HL-60/S4 (cell line): ENCODE measurements around the gene PRKX.
"Not testable (repeated sequence)": the region's sequence is repeated elsewhere in the genome, so short reads cannot be mapped to it uniquely, and the experiment has no call there.

Source experiments
- in situ Hi-C: fragments of 300-500 bp; cut with MboI; formaldehyde crosslinking; loops from 2 replicates; pipeline ENCODE4 v1.14.3; 2022; ENCODE audit warnings: low sequenced_read_pairs

PRKX gene

GRCh38 chrX:3663576-3664250 lies 49.7 kb downstream of the PRKX start:
- in situ Hi-C loops = not testable (repeated sequence)

- in situ Hi-C loops = no loop called here
These were observed 53.7 kb downstream of the PRKX start for GRCh38 chrX:3659761-3660160.

GRCh38 chrX:3655181-3655580 lies 58.3 kb downstream of the PRKX start:
- in situ Hi-C loops = no loop called here

GRCh38 chrX:3653111-3653510 lies 60.3 kb downstream of the PRKX start:
- in situ Hi-C loops = no loop called here

- in situ Hi-C loops = no loop called here
These were observed 62.2 kb downstream of the PRKX start for GRCh38 chrX:3651277-3651676.

- in situ Hi-C loops = no loop called here
These were observed 65.4 kb downstream of the PRKX start for GRCh38 chrX:3648084-3648483.

GRCh38 chrX:3639858-3640631 lies 73.4 kb downstream of the PRKX start:
- in situ Hi-C loops = not testable (repeated sequence)

- in situ Hi-C loops = no loop called here
These were observed 74.2 kb downstream of the PRKX start for GRCh38 chrX:3639236-3639635.

- in situ Hi-C loops = no loop called here
These were observed 75.1 kb downstream of the PRKX start for GRCh38 chrX:3638280-3638873.

- in situ Hi-C loops = no loop called here
These were observed 76.6 kb downstream of the PRKX start for GRCh38 chrX:3636803-3637202.

GRCh38 chrX:3631196-3631595 lies 82.3 kb downstream of the PRKX start:
- in situ Hi-C loops = no loop called here

- in situ Hi-C loops = no loop called here
These were observed 85.9 kb downstream of the PRKX start for GRCh38 chrX:3627594-3627993.

GRCh38 chrX:3621414-3621813 lies 92.0 kb downstream of the PRKX start:
- in situ Hi-C loops = no loop called here

- in situ Hi-C loops = not testable (repeated sequence)
These were observed 101.7 kb downstream of the PRKX start for GRCh38 chrX:3611744-3612143.

- in situ Hi-C loops = no loop called here
These were observed 103.6 kb downstream of the PRKX start for GRCh38 chrX:3609810-3610209.

- in situ Hi-C loops = no loop called here
These were observed 110.3 kb downstream of the PRKX start for GRCh38 chrX:3603026-3603661.

- in situ Hi-C loops = no loop called here
These were observed 113.5 kb downstream of the PRKX start for GRCh38 chrX:3599802-3600430.

- in situ Hi-C loops = no loop called here
These were observed 114.7 kb downstream of the PRKX start for GRCh38 chrX:3598709-3599108.

- in situ Hi-C loops = no loop called here
These were observed 115.3 kb downstream of the PRKX start for GRCh38 chrX:3598046-3598605.

GRCh38 chrX:3592184-3592583 lies 121.3 kb downstream of the PRKX start:
- in situ Hi-C loops = no loop called here

GRCh38 chrX:3589474-3589873 lies 124.0 kb downstream of the PRKX start:
- in situ Hi-C loops = no loop called here
